Endodermal cell (in vitro differentiated cells): Measurements from ENCODE around the gene PRAF2. TPM values are rescaled to one million over a fixed set of nuclear protein-coding genes. Genes with fewer than 3 reads are reported as not detected.

ENCODE experiments used
- DNase-seq: peaks from one replicate; pipeline ENCODE4 v3.0.0-alpha.2; 2017
- H3K27ac ChIP-seq: 2 replicates; pipeline ENCODE4 v1.5.1; 2013; ENCODE audit warnings: mild to moderate bottlenecking, low read depth, low read length, moderate library complexity
- H3K27me3 ChIP-seq: 2 replicates; pipeline ENCODE4 v1.6.1; 2013; ENCODE audit warnings: mild to moderate bottlenecking, low read length, moderate library complexity; ENCODE audit not compliant: insufficient read depth, control insufficient read depth, poor library complexity, severe bottlenecking
- H3K36me3 ChIP-seq: 2 replicates; pipeline ENCODE4 v1.7.0; 2013; ENCODE audit warnings: mild to moderate bottlenecking, low read length, moderate library complexity; ENCODE audit not compliant: control insufficient read depth, insufficient read depth
- H3K4me1 ChIP-seq: one replicate; pipeline ENCODE4 v1.7.0; 2013; ENCODE audit warnings: low read length; ENCODE audit not compliant: control insufficient read depth, insufficient read depth
- H3K4me3 ChIP-seq: 2 replicates; pipeline ENCODE4 v1.5.1; 2013; ENCODE audit warnings: mild to moderate bottlenecking, low read length, moderate library complexity
- H3K9ac ChIP-seq: 2 replicates; pipeline ENCODE4 v1.6.1; 2013; ENCODE audit warnings: mild to moderate bottlenecking, low read length, moderate library complexity; ENCODE audit not compliant: poor library complexity, severe bottlenecking; ENCODE audit errors: extremely low read depth
- H3K9me3 ChIP-seq: 2 replicates; pipeline ENCODE4 v1.6.1; 2013; ENCODE audit warnings: mild to moderate bottlenecking, low read length, moderate library complexity; ENCODE audit not compliant: control insufficient read depth
- H3K27ac Mint-ChIP-seq: 2 replicates; pipeline ENCODE4 v1.8.0; 2020; ENCODE audit warnings: mixed read lengths
- H3K27me3 Mint-ChIP-seq: 2 replicates; pipeline ENCODE4 v1.8.0; 2021; ENCODE audit warnings: mild to moderate bottlenecking, mixed read lengths; ENCODE audit not compliant: insufficient read depth
- H3K36me3 Mint-ChIP-seq: 2 replicates; pipeline ENCODE4 v1.8.0; 2020; ENCODE audit warnings: low read depth, mixed read lengths
- H3K4me1 Mint-ChIP-seq: 2 replicates; pipeline ENCODE4 v1.8.0; 2020; ENCODE audit warnings: mixed read lengths
- H3K4me3 Mint-ChIP-seq: 2 replicates; pipeline ENCODE4 v1.8.0; 2020; ENCODE audit warnings: mild to moderate bottlenecking, moderate library complexity, mixed read lengths
- H3K9me3 Mint-ChIP-seq: 2 replicates; pipeline ENCODE4 v1.8.0; 2020; ENCODE audit warnings: mild to moderate bottlenecking, mixed read lengths
- WGBS, 2 experiments: methylation state at CpG; one replicate each; pipeline versions ENCODE4 v1.1.5 to v1.1.7; 2013; ENCODE audit warnings: missing lambda C conversion rate in 2 of 2, mixed read lengths in 1 of 2; ENCODE audit not compliant: insufficient coverage in 1 of 2, insufficient read length in 1 of 2; 5-methylcytosine and 5-hydroxymethylcytosine counted together
- total RNA-seq, 2 donors: library from RNA; stranded (reverse); fragmentation: NEBNext Ultra II Directional in 1 of 2; extraction: Animal tissue kit (Norgen Biotek cat#: 25700) in 1 of 2; gene quantifications; 2 replicates in 1 of 2; 3 replicates in 1 of 2; pipeline ENCODE4 v1.2.1, GENCODE V29; 2021
- TF ChIP-seq, protein P1 (sequence below): fragments of 200-600 bp; sonication (generic); conservative IDR thresholded peaks from 2 replicates; pipeline ENCODE4 v1.5.0; 2021; ENCODE audit warnings: antibody characterized with exemption, mild to moderate bottlenecking

Gene PRAF2
- total RNA-seq, 2 donors from 2014 or later: 8.2 to 15.7 TPM

DNA sequence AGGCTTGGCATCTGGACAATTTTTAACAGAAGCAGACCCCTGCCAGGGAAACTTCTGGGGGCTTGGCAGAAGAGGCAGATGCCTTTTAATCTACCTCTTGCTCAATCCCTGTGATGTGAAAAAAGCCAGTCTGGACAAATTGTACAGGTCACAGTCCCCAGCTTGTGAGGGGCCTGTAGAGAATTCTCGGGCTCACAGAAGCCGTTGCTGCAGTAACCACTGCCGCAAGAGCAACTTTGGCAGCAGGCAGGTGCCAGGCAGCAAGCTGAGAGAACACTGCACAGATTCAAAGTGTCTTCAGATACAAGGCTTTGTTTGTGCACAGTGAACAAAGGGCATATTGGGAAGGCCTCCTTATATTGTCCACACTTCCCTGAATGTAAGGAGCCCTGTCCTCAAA is 38.0 kb upstream of the PRAF2 start:
- no peak overlapping the region for H3K4me3 ChIP-seq
- TF ChIP-seq, protein P1, sequence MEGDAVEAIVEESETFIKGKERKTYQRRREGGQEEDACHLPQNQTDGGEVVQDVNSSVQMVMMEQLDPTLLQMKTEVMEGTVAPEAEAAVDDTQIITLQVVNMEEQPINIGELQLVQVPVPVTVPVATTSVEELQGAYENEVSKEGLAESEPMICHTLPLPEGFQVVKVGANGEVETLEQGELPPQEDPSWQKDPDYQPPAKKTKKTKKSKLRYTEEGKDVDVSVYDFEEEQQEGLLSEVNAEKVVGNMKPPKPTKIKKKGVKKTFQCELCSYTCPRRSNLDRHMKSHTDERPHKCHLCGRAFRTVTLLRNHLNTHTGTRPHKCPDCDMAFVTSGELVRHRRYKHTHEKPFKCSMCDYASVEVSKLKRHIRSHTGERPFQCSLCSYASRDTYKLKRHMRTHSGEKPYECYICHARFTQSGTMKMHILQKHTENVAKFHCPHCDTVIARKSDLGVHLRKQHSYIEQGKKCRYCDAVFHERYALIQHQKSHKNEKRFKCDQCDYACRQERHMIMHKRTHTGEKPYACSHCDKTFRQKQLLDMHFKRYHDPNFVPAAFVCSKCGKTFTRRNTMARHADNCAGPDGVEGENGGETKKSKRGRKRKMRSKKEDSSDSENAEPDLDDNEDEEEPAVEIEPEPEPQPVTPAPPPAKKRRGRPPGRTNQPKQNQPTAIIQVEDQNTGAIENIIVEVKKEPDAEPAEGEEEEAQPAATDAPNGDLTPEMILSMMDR: no peak
- DNase-seq: no peak
- H3K9me3 ChIP-seq: no peaks in the 10 kb centered on the region
- H3K4me1 Mint-ChIP-seq: no peaks in the 10 kb centered on the region
- H3K36me3 Mint-ChIP-seq: peaks cover 28% of the 10 kb centered on the region
- no peak overlapping the region for H3K9ac ChIP-seq
- peak overlapping the region; percentile 83 for H3K27ac ChIP-seq
- H3K4me1 ChIP-seq: no peaks in the 10 kb centered on the region
- no peak overlapping the region for H3K27ac Mint-ChIP-seq
- H3K9me3 Mint-ChIP-seq: peaks cover 55% of the 10 kb centered on the region
- H3K4me3 Mint-ChIP-seq: no peak overlapping the region
- WGBS, 2 experiments: 90 to 94% methylated on average over 3 of the region's 3 CpGs
- no peaks in the 10 kb centered on the region for H3K27me3 ChIP-seq
- H3K36me3 ChIP-seq: peaks cover 3% of the 10 kb centered on the region
- H3K27me3 Mint-ChIP-seq: no peaks in the 10 kb centered on the region

DNA sequence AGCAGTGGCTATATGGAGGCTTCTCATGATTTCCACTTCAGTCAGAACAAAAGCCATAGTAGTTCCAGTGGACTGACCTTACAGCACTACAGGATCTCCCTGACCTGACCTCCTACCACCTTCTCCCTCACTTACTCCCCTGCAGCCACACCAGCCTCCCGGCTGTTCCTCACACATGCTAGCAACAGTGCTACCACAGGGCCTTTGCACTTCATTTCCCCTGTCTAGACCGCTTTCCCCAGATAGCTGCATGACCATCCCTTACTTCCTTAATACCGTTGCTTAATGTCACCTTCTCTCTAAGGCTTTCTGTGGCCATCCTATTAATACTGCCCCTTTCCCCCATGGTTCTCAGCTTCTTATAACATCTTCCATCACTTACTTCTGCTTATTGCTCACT is 36.6 kb upstream of the PRAF2 start:
- H3K27me3 Mint-ChIP-seq: no peaks in the 10 kb centered on the region
- Histone ChIP-seq H3K9me3 (no peaks in the 10 kb centered on the region), H3K27ac (no peak overlapping the region), H3K9ac (no peak overlapping the region), H3K4me3 (no peak overlapping the region), H3K36me3 (peaks cover 3% of the 10 kb centered on the region), H3K4me1 (no peaks in the 10 kb centered on the region), H3K27me3 (no peaks in the 10 kb centered on the region)
- TF ChIP-seq, protein P1: no peak
- peaks cover 14% of the 10 kb centered on the region for H3K36me3 Mint-ChIP-seq
- 92 to 100% methylated on average over 3 of the region's 3 CpGs for WGBS, 2 experiments
- DNase-seq: no peak
- H3K4me3 Mint-ChIP-seq: no peak overlapping the region
- H3K9me3 Mint-ChIP-seq: peaks cover 50% of the 10 kb centered on the region
- H3K27ac Mint-ChIP-seq: no peak overlapping the region
- no peaks in the 10 kb centered on the region for H3K4me1 Mint-ChIP-seq

DNA sequence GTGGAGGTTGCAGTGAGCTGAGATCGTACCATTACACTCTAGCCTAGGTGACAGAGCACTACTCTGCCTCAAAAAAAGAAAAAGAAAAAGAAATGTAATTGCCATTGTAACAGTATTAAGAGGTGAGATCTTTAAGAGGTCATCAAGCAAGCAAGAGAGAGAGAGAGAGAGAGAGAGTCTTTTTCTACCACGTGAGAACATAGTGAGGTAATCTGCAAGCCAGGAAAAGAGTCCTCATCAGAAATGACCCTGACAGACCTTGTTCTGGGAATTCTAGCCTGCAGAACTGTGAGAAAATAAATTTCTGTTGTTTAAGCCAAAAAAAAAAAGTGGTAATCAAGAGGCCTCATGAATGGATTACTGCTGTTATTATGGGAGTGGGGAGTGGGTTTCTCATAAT is 34.8 kb upstream of the PRAF2 start:
- no peak overlapping the region for H3K27ac Mint-ChIP-seq
- no peak overlapping the region for H3K27ac ChIP-seq
- peaks cover 3% of the 10 kb centered on the region for H3K36me3 ChIP-seq
- no peaks in the 10 kb centered on the region for H3K9me3 ChIP-seq
- no peaks in the 10 kb centered on the region for H3K27me3 Mint-ChIP-seq
- TF ChIP-seq, protein P1: no peak
- H3K4me3 Mint-ChIP-seq: no peak overlapping the region
- 80 to 100% methylated on average over 1 of the region's 2 CpGs for WGBS, 2 experiments
- no peak overlapping the region for H3K4me3 ChIP-seq
- H3K4me1 ChIP-seq: no peaks in the 10 kb centered on the region
- peaks cover 13% of the 10 kb centered on the region for H3K36me3 Mint-ChIP-seq
- H3K4me1 Mint-ChIP-seq: no peaks in the 10 kb centered on the region
- no peaks in the 10 kb centered on the region for H3K27me3 ChIP-seq
- peaks cover 52% of the 10 kb centered on the region for H3K9me3 Mint-ChIP-seq
- DNase-seq: no peak
- no peak overlapping the region for H3K9ac ChIP-seq
